ENCODE results near the gene STAT5B. TPM values are rescaled to one million over a fixed set of nuclear protein-coding genes. Genes with fewer than 3 reads are reported as not detected.
A peak's percentile ranks its signal among the peaks of the same experiment; 100 is the strongest.

Gene STAT5B
- total and polyA plus RNA-seq, 4 experiments from 2014 or later = 91.3 to 261 (median 195) TPM

- peak in 1 of 5 donors; percentile 73 for DNase-seq
These were observed 584 bp upstream of the STAT5B start for GRCh38 chr17:42276609-42277341.

GRCh38 chr17:42275527-42276358 is 448 bp downstream of the STAT5B start:
- H3K27ac ChIP-seq (ENCODE audit: low read depth, low read length) = peak overlapping the region; percentile 92
- peaks cover 48% of the 10 kb centered on the region for H3K4me1 ChIP-seq (ENCODE audit: insufficient read depth, low read length)
- H3K4me3 ChIP-seq (ENCODE audit: low read length in 2 of 2) = peak overlapping the region; percentile 87 to 97
- Mint-ChIP-seq H3K4me3 (peak overlapping the region; percentile 97 to 100 (median 98)), H3K27ac (peak overlapping the region; percentile 97 to 100 (median 99)), H3K27me3 (no peaks in the 10 kb centered on the region), H3K36me3 (peaks cover 3 to 23% of the 10 kb centered on the region in 2 donors), H3K4me1 (peaks cover 34 to 63% (median 51%) of the 10 kb centered on the region in 4 donors), H3K9me3 (peaks cover 0 to 4% (median 0%) of the 10 kb centered on the region in 8 donors)
- ChIA-PET POLR2A (ENCODE audit: partially characterized antibody) (interaction anchor here (0.8 to 13.6 kb wide), 14 partner anchors 9 to 586 kb away, joined by 3 to 286 read pairs (median 6); partner anchors contain the start of genes EIF1, GHDC, STAT3 and STAT5A), CTCF (ENCODE audit: partially characterized antibody) (interaction anchor here (1.1 to 3.9 kb wide), 6 partner anchors 11 to 131 kb away, joined by 3 to 35 read pairs (median 4); no protein-coding TSS in a partner anchor)
- H3K36me3 ChIP-seq (ENCODE audit: insufficient read depth, low read length) = no peaks in the 10 kb centered on the region
- DNase-seq = peak in 4 of 5 donors; percentile 27 to 67 (median 30)
- no peaks in the 10 kb centered on the region for H3K9me3 ChIP-seq (ENCODE audit: control insufficient read depth in 1 of 2, low read length in 2 of 2)
- intact Hi-C loops (cut with micrococcal nuclease) = loop anchor here (1.0 to 10.0 kb wide), 3 partner anchors 13 to 51 kb away; partner anchors contain the start of gene STAT5A
- H3K27me3 ChIP-seq (ENCODE audit: insufficient read depth, low read length) = no peaks in the 10 kb centered on the region

More at GRCh38 chr17:42276609-42277341, 584 bp upstream of the STAT5B start:
- H3K4me1 ChIP-seq (ENCODE audit: insufficient read depth, low read length) = peaks cover 38% of the 10 kb centered on the region
- Mint-ChIP-seq H3K36me3 (peaks cover 3 to 20% of the 10 kb centered on the region in 2 donors), H3K9me3 (peaks cover 0 to 4% (median 0%) of the 10 kb centered on the region in 8 donors), H3K4me3 (peak overlapping the region; percentile 68 to 92 (median 84)), H3K4me1 (peaks cover 27 to 53% (median 41%) of the 10 kb centered on the region in 4 donors), H3K27ac (peak overlapping the region; percentile 65 to 97 (median 91)), H3K27me3 (no peaks in the 10 kb centered on the region)
- H3K4me3 ChIP-seq (ENCODE audit: low read length in 2 of 2) = peak overlapping the region; percentile 71 to 77
- no peaks in the 10 kb centered on the region for H3K9me3 ChIP-seq (ENCODE audit: control insufficient read depth in 1 of 2, low read length in 2 of 2)
- peak overlapping the region; percentile 81 for H3K27ac ChIP-seq (ENCODE audit: low read depth, low read length)
- H3K36me3 ChIP-seq (ENCODE audit: insufficient read depth, low read length) = no peaks in the 10 kb centered on the region
- no peaks in the 10 kb centered on the region for H3K27me3 ChIP-seq (ENCODE audit: insufficient read depth, low read length)
- intact Hi-C loops (cut with micrococcal nuclease) = loop anchor here (5.0 to 10.0 kb wide), 2 partner anchors 36 to 52 kb away; no protein-coding TSS in a partner anchor
- ChIA-PET CTCF (ENCODE audit: partially characterized antibody) (interaction anchor here (1.1 to 2.2 kb wide), 4 partner anchors 29 to 93 kb away, joined by 3 to 10 read pairs (median 5); no protein-coding TSS in a partner anchor), POLR2A (ENCODE audit: partially characterized antibody) (interaction anchor here (0.7 to 13.6 kb wide), 12 partner anchors 8 to 112 kb away, joined by 3 to 286 read pairs (median 7); partner anchors contain the start of genes GHDC, STAT3 and STAT5A)

GRCh38 chr17:42274812-42275526 is 1.2 kb downstream of the STAT5B start:
- Histone ChIP-seq H3K27me3 (ENCODE audit: insufficient read depth, low read length) (no peaks in the 10 kb centered on the region), H3K9me3 (ENCODE audit: control insufficient read depth in 1 of 2, low read length in 2 of 2) (no peaks in the 10 kb centered on the region), H3K4me1 (ENCODE audit: insufficient read depth, low read length) (peaks cover 56% of the 10 kb centered on the region), H3K36me3 (ENCODE audit: insufficient read depth, low read length) (no peaks in the 10 kb centered on the region), H3K27ac (ENCODE audit: low read depth, low read length) (peak overlapping the region; percentile 92), H3K4me3 (ENCODE audit: low read length in 2 of 2) (peak overlapping the region; percentile 87 to 97)
- DNase-seq = no peak
- intact Hi-C loops (cut with micrococcal nuclease) = loop anchor here (1.0 to 10.0 kb wide), 3 partner anchors 13 to 50 kb away; partner anchors contain the start of gene STAT5A
- ChIA-PET CTCF (ENCODE audit: partially characterized antibody) (interaction anchor here (0.6 to 3.9 kb wide), 10 partner anchors 9 to 151 kb away, joined by 3 to 35 read pairs (median 4); no protein-coding TSS in a partner anchor), POLR2A (ENCODE audit: partially characterized antibody) (interaction anchor here (0.6 to 13.6 kb wide), 14 partner anchors 8 to 586 kb away, joined by 3 to 286 read pairs (median 6); partner anchors contain the start of genes EIF1, GHDC, STAT3 and STAT5A)
- H3K27me3 Mint-ChIP-seq = no peaks in the 10 kb centered on the region
- peaks cover 3 to 26% of the 10 kb centered on the region in 2 donors for H3K36me3 Mint-ChIP-seq
- peaks cover 0 to 4% (median 0%) of the 10 kb centered on the region in 8 donors for H3K9me3 Mint-ChIP-seq
- H3K4me1 Mint-ChIP-seq = peaks cover 39 to 71% (median 55%) of the 10 kb centered on the region in 4 donors
- peak overlapping the region; percentile 97 to 100 (median 98) for H3K4me3 Mint-ChIP-seq
- H3K27ac Mint-ChIP-seq = peak overlapping the region; percentile 97 to 100 (median 99)

GRCh38 chr17:42274253-42274542 is 2.0 kb downstream of the STAT5B start:
- H3K27ac Mint-ChIP-seq = peak overlapping the region; percentile 97 to 100 (median 99)
- POLR2A ChIA-PET (ENCODE audit: partially characterized antibody) = interaction anchor here (0.6 to 13.6 kb wide), 8 partner anchors 7 to 585 kb away, joined by 3 to 286 read pairs (median 23); partner anchors contain the start of genes EIF1, STAT3 and STAT5A
- H3K4me3 Mint-ChIP-seq = peak overlapping the region; percentile 97 to 100 (median 98)
- peak overlapping the region; percentile 92 for H3K27ac ChIP-seq (ENCODE audit: low read depth, low read length)
- CTCF ChIA-PET (ENCODE audit: partially characterized antibody) = interaction anchor here (0.6 to 3.9 kb wide), 8 partner anchors 12 to 1456 kb away, joined by 3 to 35 read pairs (median 4); no protein-coding TSS in a partner anchor
- H3K4me1 Mint-ChIP-seq = peaks cover 43 to 79% (median 60%) of the 10 kb centered on the region in 4 donors
- H3K4me3 ChIP-seq (ENCODE audit: low read length in 2 of 2) = peak overlapping the region; percentile 87 to 97
- peaks cover 63% of the 10 kb centered on the region for H3K4me1 ChIP-seq (ENCODE audit: insufficient read depth, low read length)
- H3K27me3 ChIP-seq (ENCODE audit: insufficient read depth, low read length) = no peaks in the 10 kb centered on the region
- intact Hi-C loops (cut with micrococcal nuclease) = loop anchor here (10.0 kb wide), 1 partner anchor 49 kb away; no protein-coding TSS in a partner anchor
- H3K36me3 ChIP-seq (ENCODE audit: insufficient read depth, low read length) = no peaks in the 10 kb centered on the region
- H3K27me3 Mint-ChIP-seq = no peaks in the 10 kb centered on the region
- no peaks in the 10 kb centered on the region for H3K9me3 ChIP-seq (ENCODE audit: control insufficient read depth in 1 of 2, low read length in 2 of 2)
- peaks cover 3 to 30% of the 10 kb centered on the region in 2 donors for H3K36me3 Mint-ChIP-seq
- peaks cover 0 to 4% (median 0%) of the 10 kb centered on the region in 8 donors for H3K9me3 Mint-ChIP-seq
- DNase-seq = no peak

GRCh38 chr17:42273474-42274252 is 2.5 kb downstream of the STAT5B start:
- Histone ChIP-seq H3K27me3 (ENCODE audit: insufficient read depth, low read length) (no peaks in the 10 kb centered on the region), H3K36me3 (ENCODE audit: insufficient read depth, low read length) (no peaks in the 10 kb centered on the region), H3K27ac (ENCODE audit: low read depth, low read length) (peak overlapping the region; percentile 92), H3K4me3 (ENCODE audit: low read length in 2 of 2) (peak overlapping the region; percentile 87 to 97), H3K9me3 (ENCODE audit: control insufficient read depth in 1 of 2, low read length in 2 of 2) (no peaks in the 10 kb centered on the region), H3K4me1 (ENCODE audit: insufficient read depth, low read length) (peaks cover 69% of the 10 kb centered on the region)
- no peaks in the 10 kb centered on the region for H3K27me3 Mint-ChIP-seq
- DNase-seq = peak in 4 of 5 donors; percentile 42 to 55 (median 44)
- H3K4me3 Mint-ChIP-seq = peak overlapping the region; percentile 97 to 100 (median 98)
- intact Hi-C loops (cut with micrococcal nuclease) = loop anchor here (10.0 kb wide), 1 partner anchor 49 kb away; no protein-coding TSS in a partner anchor
- H3K4me1 Mint-ChIP-seq = peaks cover 45 to 84% (median 62%) of the 10 kb centered on the region in 4 donors
- peaks cover 3 to 31% of the 10 kb centered on the region in 2 donors for H3K36me3 Mint-ChIP-seq
- ChIA-PET POLR2A (ENCODE audit: partially characterized antibody) (interaction anchor here (0.6 to 13.6 kb wide), 8 partner anchors 15 to 259 kb away, joined by 3 to 286 read pairs (median 23); partner anchors contain the start of genes STAT3 and STAT5A), CTCF (ENCODE audit: partially characterized antibody) (interaction anchor here (0.7 to 3.9 kb wide), 5 partner anchors 25 to 1455 kb away, joined by 3 to 35 read pairs (median 4); no protein-coding TSS in a partner anchor)
- peak overlapping the region; percentile 94 to 100 (median 99) for H3K27ac Mint-ChIP-seq
- H3K9me3 Mint-ChIP-seq = peaks cover 0 to 4% (median 0%) of the 10 kb centered on the region in 8 donors
